HL-60 (cell line): ENCODE measurements around the gene OTULINL.

Source experiments
- POLR2AphosphoS5 ChIP-seq: IDR thresholded peaks from 2 replicates; pipeline ENCODE4 v1.6.1; 2012; ENCODE audit warnings: low read depth
- REST ChIP-seq: IDR thresholded peaks from 2 replicates; pipeline ENCODE4 v1.6.1; 2012; ENCODE audit warnings: low read depth; ENCODE audit not compliant: insufficient replicate concordance
- SPI1 ChIP-seq: IDR thresholded peaks from 2 replicates; pipeline ENCODE4 v1.6.1; 2012; ENCODE audit warnings: low read depth, mild to moderate bottlenecking, borderline replicate concordance
- TF ChIP-seq, protein P1 (sequence below): IDR thresholded peaks from one replicate; pipeline ENCODE4 v1.5.1; 2011; ENCODE audit warnings: low read length, control low read depth, inconsistent platforms; ENCODE audit not compliant: insufficient read depth

DNA sequence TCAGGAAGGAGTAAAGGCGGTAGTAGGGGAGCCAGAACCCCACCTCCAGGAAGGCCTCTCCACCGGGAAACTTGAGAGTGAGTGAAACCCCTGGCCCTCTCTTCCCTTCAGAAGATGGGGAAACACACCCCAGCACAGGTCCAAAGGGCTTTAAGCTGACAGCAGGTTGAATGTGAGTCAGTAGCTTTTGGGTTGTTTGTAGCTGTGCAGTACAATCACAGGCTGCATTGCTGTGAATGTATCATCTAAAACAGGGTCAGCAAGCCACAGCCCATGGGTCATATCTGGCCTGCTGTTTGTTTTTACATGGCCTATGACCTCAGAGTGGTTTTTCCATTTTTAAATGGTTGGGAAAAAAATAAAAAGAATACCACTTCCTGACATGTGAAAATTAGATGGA, 10.0 kb downstream of the OTULINL start:
- no peak for TF ChIP-seq SPI1
- TF ChIP-seq, protein P1, sequence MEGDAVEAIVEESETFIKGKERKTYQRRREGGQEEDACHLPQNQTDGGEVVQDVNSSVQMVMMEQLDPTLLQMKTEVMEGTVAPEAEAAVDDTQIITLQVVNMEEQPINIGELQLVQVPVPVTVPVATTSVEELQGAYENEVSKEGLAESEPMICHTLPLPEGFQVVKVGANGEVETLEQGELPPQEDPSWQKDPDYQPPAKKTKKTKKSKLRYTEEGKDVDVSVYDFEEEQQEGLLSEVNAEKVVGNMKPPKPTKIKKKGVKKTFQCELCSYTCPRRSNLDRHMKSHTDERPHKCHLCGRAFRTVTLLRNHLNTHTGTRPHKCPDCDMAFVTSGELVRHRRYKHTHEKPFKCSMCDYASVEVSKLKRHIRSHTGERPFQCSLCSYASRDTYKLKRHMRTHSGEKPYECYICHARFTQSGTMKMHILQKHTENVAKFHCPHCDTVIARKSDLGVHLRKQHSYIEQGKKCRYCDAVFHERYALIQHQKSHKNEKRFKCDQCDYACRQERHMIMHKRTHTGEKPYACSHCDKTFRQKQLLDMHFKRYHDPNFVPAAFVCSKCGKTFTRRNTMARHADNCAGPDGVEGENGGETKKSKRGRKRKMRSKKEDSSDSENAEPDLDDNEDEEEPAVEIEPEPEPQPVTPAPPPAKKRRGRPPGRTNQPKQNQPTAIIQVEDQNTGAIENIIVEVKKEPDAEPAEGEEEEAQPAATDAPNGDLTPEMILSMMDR: no peak
- TF ChIP-seq POLR2AphosphoS5: no peak
- no peak for TF ChIP-seq REST
